NCI-H128 (cell line): ENCODE data around the gene MUC13.
"Not testable (repeated sequence)": the region's sequence is repeated elsewhere in the genome, so short reads cannot be mapped to it uniquely, and the experiment has no call there.

Source experiments
- DNase-seq: peaks from one replicate; lab custom pipeline; 2025; ENCODE audit not compliant: unreplicated experiment; lab: John Stamatoyannopoulos, UW

Gene MUC13

DNA sequence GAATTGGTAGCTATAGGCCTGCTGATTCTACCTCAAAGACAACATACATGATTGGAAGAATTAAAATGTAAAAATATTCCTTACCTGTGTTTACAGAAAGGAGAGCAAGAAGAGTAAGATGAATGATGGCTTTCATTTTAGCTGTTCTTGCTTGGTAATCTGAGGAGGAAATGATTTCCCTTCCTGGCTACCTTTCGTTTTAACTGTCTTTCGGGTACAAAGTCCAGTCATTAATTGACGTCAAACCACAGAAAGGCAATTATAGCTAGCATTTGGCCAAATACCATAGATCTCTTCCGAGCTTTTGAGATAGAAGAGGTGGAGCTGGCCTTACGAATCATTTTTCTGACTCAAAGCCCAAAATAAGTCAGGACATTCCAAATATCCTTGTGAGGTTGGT, at the start of gene MUC13:
MUC13 (minus strand) TSS at position 175 of the 400 bp plus-strand sequence; CDS start at position 136, 39 bp downstream.
- DNase-seq = no peak

GRCh38 chr3:124982855-124983254, 48.3 kb upstream of the MUC13 start:
- DNase-seq = no peak

GRCh38 chr3:124981472-124981871, 46.9 kb upstream of the MUC13 start:
- DNase-seq = no peak

GRCh38 chr3:124978627-124979026, 44.1 kb upstream of the MUC13 start:
- DNase-seq = no peak

DNA sequence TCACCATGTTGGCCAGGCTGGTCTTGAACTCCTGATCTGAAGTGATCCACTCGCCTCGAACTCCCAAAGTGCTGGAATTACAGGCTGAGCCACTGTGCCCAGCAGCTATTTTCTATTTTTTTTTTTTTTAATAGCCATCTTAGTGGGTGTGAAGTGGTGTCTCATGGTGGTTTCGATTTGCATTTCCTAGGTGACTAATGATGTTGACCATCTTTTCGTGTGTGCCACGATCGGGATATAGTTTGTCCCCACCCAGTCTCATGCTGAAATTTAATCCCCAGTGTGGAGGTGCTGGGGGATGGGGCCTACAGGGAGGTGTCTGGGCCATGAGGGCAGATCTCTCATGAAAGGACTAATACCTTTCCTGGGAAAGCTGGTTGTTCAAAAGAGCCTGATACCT, 41.8 kb upstream of the MUC13 start:
- no peak for DNase-seq

DNA sequence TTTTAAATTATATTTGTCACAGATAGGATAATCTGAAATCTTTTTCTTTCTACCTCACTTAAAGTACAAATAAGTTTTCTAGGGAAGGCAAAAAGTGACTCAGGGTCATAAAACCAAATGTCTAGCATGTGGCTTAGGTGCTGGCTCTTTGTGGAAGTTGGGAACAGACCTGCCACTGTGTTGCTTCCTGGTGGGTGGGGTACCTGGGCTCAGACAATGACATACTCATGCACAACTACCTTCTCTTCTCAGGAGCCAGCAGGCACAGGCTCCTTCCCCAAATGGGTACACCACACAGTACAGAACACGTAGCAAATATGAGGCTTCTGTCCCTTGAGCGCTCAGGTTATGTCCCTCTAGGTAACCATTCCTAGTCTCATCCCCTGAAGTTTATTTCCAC, 40.1 kb upstream of the MUC13 start:
- no peak for DNase-seq

DNA sequence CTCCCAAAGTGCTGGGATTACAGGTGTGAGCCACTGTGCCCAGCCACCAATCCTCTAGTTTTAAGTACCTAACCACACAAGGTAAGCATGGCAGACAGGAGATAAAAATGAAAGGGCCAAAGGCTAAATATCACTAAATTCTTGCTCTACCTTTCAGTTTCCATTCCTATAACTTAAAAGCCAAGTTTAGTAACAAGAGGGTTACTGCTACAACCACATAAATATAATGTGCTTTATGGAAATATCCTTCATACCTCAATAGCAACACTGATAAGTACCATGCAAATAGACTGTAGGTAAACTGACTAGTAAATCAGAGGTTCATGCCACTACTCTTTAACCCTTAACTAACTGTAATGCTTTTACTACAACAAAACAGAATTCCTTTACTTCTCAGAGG, 38.7 kb upstream of the MUC13 start:
- no peak for DNase-seq

DNA sequence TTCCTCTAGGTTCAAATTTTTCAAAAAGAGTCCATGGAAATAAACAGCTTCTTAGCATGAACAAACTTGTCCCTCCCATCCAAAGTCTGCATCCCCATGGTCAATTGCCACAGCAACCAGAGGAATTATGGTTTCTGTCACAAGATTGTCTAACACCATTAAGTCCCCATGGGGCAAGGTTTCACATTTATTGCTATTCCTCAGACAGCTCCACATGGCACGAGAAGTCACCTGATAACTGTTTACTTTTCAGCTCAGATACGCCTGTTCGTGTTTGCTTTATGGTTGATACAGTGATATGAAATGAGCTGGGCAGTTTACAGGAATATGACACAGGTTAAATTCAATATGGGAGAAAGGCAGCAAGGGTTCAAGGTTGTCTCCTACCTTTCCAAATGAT, 37.9 kb upstream of the MUC13 start:
- no peak for DNase-seq

DNA sequence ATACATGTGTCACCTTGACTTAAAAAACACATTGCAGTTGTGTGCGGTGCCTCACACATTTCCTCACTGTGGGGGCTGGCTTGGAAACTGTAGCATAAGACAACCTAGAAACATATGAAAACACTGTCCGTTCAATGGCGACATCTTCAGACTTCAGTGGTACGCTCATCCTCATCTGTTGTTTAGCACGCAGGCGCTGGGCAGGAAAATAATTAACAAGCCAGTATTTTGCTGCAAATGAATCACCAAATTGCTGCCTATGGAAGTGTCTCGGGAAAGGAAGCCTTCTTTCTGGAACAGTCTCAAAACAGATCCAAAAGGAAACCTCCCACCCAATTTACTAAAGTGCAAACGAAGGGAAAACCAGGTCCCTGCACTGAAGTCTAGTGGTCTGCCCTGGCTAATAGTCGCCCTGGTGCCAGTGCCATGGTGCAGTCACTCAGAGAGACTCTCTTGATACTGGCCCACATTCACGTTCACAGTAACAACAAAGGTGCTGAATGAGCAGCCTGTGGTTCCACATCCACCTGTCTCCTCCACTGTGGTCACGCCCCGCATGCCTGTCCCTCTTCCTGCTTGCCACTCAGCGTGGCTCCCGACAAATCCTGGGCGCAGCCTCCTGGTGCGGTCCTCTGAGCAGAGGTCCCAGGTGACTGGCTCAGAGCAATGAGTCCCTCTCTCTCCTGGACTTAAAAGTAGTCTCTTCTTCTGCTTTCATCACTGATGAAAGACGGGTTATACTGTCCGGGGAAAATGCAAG, 35.6 kb upstream of the MUC13 start:
- no peak for DNase-seq

GRCh38 chr3:124969190-124969589, 34.6 kb upstream of the MUC13 start:
- no peak for DNase-seq

GRCh38 chr3:124967964-124968363, 33.4 kb upstream of the MUC13 start:
- no peak for DNase-seq

DNA sequence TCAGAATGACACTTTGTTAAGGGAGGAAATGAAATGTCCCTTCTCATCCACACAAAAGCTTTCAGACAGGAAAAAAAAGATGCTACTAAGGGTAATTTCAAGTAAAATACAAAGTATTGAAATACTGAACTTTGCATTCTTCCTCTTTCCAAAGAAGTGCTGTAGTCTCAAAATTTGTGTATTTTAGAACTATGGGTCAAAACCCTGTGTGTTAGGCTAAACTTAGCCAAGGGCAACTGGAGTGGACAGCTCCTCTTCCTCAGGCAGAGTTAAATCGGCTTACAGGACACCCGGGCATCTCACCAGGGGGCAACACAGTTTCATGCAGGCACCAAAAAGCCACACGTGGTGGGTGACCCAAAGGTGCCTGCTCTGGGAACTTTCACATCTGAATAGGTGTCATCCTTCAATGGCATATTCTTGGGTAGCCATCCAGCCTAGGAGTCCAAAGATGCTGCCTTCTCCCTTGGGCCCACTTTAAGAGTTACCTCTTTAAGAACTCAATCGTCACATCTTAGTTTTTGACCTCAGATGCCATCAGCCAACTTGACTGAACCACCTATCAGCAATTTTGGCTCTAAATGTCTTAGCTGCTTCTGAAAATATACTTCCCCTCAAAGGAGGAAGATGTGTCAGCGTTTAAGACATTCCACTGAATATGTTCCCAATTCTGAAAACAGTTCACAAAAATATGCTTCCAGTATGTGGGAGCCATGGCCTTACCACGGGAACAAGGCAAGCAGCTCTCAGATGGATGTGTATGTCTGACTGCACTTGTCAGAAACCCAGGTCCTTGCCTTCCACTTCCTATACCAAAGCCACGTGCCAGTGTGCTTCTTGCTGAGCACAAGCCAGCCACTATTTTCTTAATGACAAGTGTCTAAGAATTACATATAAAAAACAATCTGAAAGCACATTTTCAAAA, 32.2 kb upstream of the MUC13 start:
- no peak for DNase-seq

DNA sequence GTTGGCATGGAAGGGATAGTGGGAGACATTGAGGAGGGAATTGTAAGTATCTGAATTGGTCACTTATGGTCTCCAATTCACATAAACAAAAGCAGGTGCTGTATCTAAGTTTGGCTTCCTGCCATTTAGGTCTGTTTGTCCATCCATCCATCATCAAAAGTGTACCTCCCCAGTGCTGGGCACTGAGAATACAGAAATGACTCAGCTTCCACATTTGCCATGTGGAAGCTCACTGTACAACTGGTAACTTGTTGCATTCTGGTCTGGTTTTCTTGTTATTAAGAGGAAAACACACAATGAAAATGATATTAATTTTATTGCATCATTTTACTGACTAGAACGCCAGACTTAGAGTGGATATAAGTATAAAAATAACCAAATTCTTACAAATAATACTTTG, 30.9 kb upstream of the MUC13 start:
- no peak for DNase-seq

DNA sequence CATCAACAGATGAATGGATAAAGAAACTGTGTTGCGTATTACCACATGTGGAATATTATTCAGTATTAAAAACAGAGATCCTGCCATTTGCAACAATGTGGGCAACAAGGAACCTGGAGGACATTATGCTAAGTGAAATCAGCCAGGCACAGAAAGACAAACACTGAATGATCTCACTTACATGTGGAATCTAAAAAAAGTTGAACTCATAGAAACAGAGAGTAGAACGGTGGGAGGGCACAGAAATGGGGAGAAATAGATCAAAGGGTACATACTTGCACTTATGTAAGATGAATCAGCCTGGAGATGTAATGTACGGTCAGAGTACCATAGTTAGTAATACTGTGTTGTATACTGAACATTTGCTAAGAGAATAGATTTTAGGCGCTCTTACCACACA, 29.8 kb upstream of the MUC13 start:
- DNase-seq = no peak

DNA sequence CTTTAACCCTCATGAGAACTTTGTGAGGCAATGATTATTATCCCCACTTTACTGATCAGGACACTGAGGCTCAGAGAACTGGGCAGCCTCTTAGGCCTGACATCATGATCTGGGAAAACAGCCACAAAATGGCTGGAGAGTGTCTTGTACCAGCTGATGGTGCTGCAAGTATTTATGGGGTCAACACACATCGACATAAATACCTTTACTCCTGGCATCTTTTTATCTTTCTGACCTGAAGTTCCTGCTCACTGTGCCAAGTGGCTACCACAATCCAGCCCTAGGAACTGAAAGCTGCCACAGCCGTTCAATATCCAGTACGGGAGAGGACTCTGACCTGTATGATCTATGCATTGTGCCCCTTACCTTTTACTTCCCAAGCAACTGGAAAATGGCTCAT, 29.2 kb upstream of the MUC13 start:
- DNase-seq = no peak

DNA sequence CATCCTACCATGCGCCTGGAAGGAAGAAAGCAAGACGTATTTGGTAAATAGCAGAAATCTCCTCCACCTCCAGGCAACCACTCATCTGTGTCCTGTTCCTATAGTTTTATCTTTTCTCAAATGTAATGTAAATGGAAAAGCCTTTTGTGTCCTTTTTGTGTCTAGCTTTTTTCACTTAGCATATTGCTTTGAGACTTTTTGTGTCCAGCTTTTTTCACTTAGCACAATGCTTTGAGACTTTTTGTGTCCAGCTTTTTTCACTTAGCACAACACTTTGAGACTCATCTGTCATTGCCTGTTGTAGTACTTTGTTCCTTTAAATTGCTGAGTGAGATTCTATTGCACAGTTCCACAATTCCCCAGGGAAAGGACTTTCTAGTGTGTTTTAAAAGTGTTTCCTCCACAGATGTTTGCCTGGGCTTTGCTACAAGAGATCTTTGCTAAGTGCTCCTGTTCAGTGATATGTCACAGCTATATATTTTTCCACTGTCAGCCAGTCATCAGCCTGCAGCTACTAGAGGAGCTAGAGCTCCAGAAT, 27.9 kb upstream of the MUC13 start:
- DNase-seq = no peak

DNA sequence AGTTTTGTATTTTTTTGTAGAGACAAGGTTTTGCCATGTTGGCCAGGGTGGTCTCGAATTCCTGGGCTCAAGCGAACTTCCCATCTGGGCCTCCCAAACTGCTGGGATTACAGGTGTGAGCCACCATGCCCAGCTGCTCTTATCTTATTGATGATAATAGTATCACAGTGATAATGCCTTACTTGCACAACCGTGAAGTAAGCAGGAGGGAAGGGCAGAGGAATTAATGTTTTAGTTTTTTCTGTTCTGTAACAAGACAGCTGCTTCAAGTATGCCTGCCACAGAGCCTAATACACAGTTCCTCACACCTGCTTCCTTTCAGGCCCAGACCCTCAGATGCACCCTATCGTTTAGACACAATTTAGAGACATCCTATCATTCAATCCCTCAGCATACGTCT, 26.1 kb upstream of the MUC13 start:
- DNase-seq = no peak

DNA sequence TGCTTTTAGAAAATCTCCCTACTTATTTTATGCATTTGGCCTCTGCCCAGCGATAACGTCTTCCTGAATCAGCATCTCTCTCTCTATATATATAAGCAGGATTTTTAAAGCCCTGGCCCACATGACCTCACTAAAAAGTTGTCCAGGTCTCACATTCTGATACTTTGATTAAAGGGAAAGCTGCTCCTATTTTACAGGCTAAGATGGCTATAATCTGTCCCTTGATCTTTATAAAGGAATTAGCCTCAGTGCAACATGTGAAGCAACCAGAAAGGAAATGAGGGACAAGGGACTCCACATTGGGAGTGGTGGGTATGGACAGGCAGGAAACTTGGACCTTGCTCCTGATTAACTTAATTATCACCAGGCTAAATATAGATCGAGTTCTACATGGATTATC, 25.6 kb upstream of the MUC13 start:
- no peak for DNase-seq

DNA sequence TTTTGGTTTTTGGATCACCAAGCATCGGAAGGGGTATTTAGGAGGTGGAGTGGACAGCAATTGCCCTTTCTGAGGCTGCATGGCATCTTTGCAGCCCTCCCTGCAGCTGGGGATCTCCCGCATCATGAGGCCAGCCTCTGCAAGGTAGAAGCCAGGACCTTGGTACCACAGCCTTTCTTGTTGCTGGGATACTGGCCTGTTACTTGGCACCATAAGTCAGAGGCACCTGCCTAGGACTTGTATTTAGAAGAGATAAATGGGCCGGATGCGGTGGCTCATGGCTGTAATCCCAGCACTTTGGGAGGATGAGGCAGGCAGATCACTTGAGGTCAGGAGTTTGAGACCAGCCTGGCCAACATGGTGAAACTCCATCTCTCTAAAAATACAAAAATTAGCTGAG, 23.4 kb upstream of the MUC13 start:
- DNase-seq = not testable (repeated sequence)

- no peak for DNase-seq
Measured at GRCh38 chr3:124952282-124952855, 17.8 kb upstream of the MUC13 start.

DNA sequence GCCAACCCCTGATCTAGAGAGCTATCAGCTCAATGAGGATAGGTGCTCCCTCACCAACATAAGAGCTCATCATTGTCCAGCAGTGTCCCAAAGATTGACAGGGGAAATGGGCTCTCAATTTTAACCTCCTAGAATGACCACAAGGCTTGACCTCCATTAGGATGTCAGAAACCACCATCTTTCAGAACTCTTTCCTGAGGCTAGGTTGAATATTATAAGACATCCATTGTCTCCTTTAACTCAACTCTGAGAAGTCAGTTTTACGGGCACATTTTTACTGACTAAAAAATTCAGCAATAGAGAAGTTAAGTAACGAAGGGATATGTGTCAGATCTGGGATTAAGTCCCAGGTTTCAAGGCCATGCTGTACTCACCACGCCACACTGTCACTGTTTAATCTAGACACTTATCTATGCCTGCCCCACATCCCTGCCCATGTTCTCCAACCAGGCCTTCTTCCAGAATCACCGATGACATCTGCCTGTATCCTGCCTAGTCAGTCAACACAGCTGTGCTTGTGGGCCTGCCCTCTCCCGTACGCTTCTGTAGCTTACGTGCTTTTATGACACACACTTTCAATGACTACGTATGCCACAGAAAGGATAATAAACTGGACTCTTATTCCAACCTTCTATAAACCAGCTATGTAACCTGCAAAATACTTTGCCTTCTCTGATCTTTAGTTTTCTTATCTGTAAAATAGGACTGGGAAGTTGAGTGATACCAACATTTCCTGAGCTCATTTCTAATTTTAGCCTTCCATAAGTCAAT, 17.1 kb upstream of the MUC13 start:
- no peak for DNase-seq
